ENCODE results near the gene SERPINB6.

DNA sequence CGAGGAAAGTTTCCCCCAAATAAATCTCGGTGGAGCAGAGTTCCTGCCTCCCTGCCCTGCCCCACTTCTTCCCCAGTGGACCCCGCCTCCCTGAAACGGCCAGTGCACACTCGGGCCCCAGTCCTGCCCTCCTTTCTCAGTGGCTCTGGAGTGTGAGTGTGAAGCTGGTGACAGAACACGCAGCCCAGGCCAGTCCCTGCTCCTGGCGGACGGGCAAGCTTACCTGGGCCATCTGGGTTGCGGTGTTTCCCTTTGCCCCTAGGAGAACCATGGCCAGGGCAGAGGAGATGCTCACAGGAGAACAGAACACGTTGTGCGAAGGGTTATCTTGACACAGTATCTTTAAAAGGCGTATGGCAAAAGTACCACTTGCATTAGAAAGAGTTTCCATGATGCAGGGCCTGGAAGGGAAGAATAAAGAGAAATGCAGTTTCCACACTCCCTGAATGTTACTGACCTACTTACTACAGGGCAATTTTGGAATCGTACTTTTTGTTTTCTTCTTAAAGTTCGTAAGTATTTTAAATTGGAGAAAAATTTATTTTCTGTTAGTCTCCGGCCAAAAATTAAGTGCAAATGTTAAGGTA is 71.1 kb downstream of the SERPINB6 start:
- no peak for TF ChIP-seq NRF1 (IDR thresholded peaks at IDR 0.05; ENCODE audit: low read depth, low read length)
- no peak for TF ChIP-seq MXI1 (IDR thresholded peaks at IDR 0.05; ENCODE audit: low read depth, low read length)
- TF ChIP-seq SIN3A (IDR thresholded peaks at IDR 0.05; ENCODE audit: borderline replicate concordance, low read depth, low read length): no peak
- TF ChIP-seq TAF1 (IDR thresholded peaks at IDR 0.05; ENCODE audit: borderline replicate concordance, low read depth, low read length): no peak
- TF ChIP-seq, protein P1, sequence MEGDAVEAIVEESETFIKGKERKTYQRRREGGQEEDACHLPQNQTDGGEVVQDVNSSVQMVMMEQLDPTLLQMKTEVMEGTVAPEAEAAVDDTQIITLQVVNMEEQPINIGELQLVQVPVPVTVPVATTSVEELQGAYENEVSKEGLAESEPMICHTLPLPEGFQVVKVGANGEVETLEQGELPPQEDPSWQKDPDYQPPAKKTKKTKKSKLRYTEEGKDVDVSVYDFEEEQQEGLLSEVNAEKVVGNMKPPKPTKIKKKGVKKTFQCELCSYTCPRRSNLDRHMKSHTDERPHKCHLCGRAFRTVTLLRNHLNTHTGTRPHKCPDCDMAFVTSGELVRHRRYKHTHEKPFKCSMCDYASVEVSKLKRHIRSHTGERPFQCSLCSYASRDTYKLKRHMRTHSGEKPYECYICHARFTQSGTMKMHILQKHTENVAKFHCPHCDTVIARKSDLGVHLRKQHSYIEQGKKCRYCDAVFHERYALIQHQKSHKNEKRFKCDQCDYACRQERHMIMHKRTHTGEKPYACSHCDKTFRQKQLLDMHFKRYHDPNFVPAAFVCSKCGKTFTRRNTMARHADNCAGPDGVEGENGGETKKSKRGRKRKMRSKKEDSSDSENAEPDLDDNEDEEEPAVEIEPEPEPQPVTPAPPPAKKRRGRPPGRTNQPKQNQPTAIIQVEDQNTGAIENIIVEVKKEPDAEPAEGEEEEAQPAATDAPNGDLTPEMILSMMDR (IDR thresholded peaks at IDR 0.05): no peak
- TF ChIP-seq POLR2AphosphoS5 (IDR thresholded peaks at IDR 0.05; ENCODE audit: low read depth, low read length): no peak
- TF ChIP-seq YY1 (IDR thresholded peaks at IDR 0.05; ENCODE audit: low read depth): no peak
- TF ChIP-seq GABPA (IDR thresholded peaks at IDR 0.05; ENCODE audit: low read depth): no peak
- no peak for TF ChIP-seq FOSL2 (IDR thresholded peaks at IDR 0.05; ENCODE audit: borderline replicate concordance, low read depth)
- no peak for TF ChIP-seq RXRA (IDR thresholded peaks at IDR 0.05; ENCODE audit: borderline replicate concordance, low read depth)
- no peak for TF ChIP-seq RAD21 (IDR thresholded peaks at IDR 0.05; ENCODE audit: low read length)
- no peak for TF ChIP-seq EP300 (IDR thresholded peaks at IDR 0.05; ENCODE audit: borderline replicate concordance in 1 of 2, low read depth in 1 of 2, low read length in 1 of 2)

Data from SK-N-SH (cell line).